Measurements from ENCODE around the gene PDZD2. TPM values are rescaled to one million over a fixed set of nuclear protein-coding genes. Genes with fewer than 3 reads are reported as not detected.

The PDZD2 gene
- total and polyA plus RNA-seq, 2 experiments from 2014 or later, result 8.3 to 16.9 TPM

GRCh38 chr5:31854181-31855133 is 215.5 kb downstream of the PDZD2 start:
- Histone ChIP-seq H3K27me3 (ENCODE audit: insufficient read depth) (no peaks in the 10 kb centered on the region), H3K4me1 (ENCODE audit: insufficient read depth) (peaks cover 34% of the 10 kb centered on the region), H3F3A (replicated peaks; ENCODE audit: low read depth) (peaks cover 20% of the 10 kb centered on the region; the same call in 1 of the 2 replicates), H3K4me3 (peak overlapping the region; percentile 99), H2AFZ (peak overlapping the region; percentile 12), H3K36me3 (ENCODE audit: insufficient read depth) (no peaks in the 10 kb centered on the region; the same call in 1 of the 2 replicates), H3K9me2 (ENCODE audit: insufficient read depth) (no peaks in the 10 kb centered on the region), H4K20me1 (replicated peaks; ENCODE audit: insufficient read depth) (no peaks in the 10 kb centered on the region), H3K27ac (ENCODE audit: low read depth) (peak overlapping the region; percentile 95), H3K4me2 (peak overlapping the region; percentile 100), H3K79me2 (replicated peaks; ENCODE audit: insufficient read depth) (peaks cover 15% of the 10 kb centered on the region)
- no peak for TF ChIP-seq STAT1 (IDR thresholded peaks at IDR 0.05; ENCODE audit: unreplicated experiment)
- peak; percentile 34; the same call in 1 of the 2 replicates for TF ChIP-seq NANOG (IDR thresholded peaks at IDR 0.05; ENCODE audit: borderline replicate concordance)
- peak; percentile 86 for DNase-seq (ENCODE audit: low spot score)
- peak; percentile 78 for ATAC-seq
- Mint-ChIP-seq H3K27ac (peak overlapping the region; percentile 66), H3K27me3 (ENCODE audit: insufficient read depth, low read depth, poor library complexity) (peaks cover 16% of the 10 kb centered on the region), H3K4me3 (peak overlapping the region; percentile 90), H3K9me3 (peaks cover 12% of the 10 kb centered on the region), H3K36me3 (ENCODE audit: low read depth) (peaks cover 18% of the 10 kb centered on the region), H3K4me1 (peaks cover 40% of the 10 kb centered on the region)

GRCh38 chr5:31855134-31856040 is 216.5 kb downstream of the PDZD2 start:
- peak overlapping the region; percentile 46; the same call in 1 of the 2 replicates for H3K27ac Mint-ChIP-seq
- peaks cover 18% of the 10 kb centered on the region for H3K79me2 ChIP-seq (replicated peaks; ENCODE audit: insufficient read depth)
- peak overlapping the region; percentile 12 for H2AFZ ChIP-seq

More at GRCh38 chr5:31855134-31856040, 216.5 kb downstream of the PDZD2 start:
- no peaks in the 10 kb centered on the region for H3K27me3 ChIP-seq (ENCODE audit: insufficient read depth)
- H3K36me3 ChIP-seq (ENCODE audit: insufficient read depth), result no peaks in the 10 kb centered on the region; the same call in 1 of the 2 replicates
- peak overlapping the region; percentile 100 for H3K4me2 ChIP-seq
- DNase-seq (ENCODE audit: low spot score) (peak; percentile 71), ATAC-seq (peak; percentile 64)
- H3K9me2 ChIP-seq (ENCODE audit: insufficient read depth), result no peaks in the 10 kb centered on the region
- Mint-ChIP-seq H3K9me3 (peaks cover 17% of the 10 kb centered on the region), H3K4me1 (peaks cover 40% of the 10 kb centered on the region), H3K27me3 (ENCODE audit: insufficient read depth, low read depth, poor library complexity) (peaks cover 16% of the 10 kb centered on the region), H3K36me3 (ENCODE audit: low read depth) (peaks cover 26% of the 10 kb centered on the region), H3K4me3 (peak overlapping the region; percentile 90)
- TF ChIP-seq POLR2AphosphoS5 (IDR thresholded peaks at IDR 0.05; ENCODE audit: low read depth), result no peak
- TF ChIP-seq CTCF (conservative IDR thresholded peaks at IDR 0.05; ENCODE audit: low read depth in 2 of 2), result peak; percentile 40 to 71
- H4K20me1 ChIP-seq (replicated peaks; ENCODE audit: insufficient read depth), result no peaks in the 10 kb centered on the region
- H3K4me3 ChIP-seq, result peak overlapping the region; percentile 99
- peak overlapping the region; percentile 95 for H3K27ac ChIP-seq (ENCODE audit: low read depth)
- H3F3A ChIP-seq (replicated peaks; ENCODE audit: low read depth), result peaks cover 20% of the 10 kb centered on the region; the same call in 1 of the 2 replicates
- peaks cover 34% of the 10 kb centered on the region for H3K4me1 ChIP-seq (ENCODE audit: insufficient read depth)

Data from GM23338 (cell line).